Neutrophil (primary cell): Measurements from ENCODE around the gene TIMM23B.
"Not testable (repeated sequence)": the region's sequence is repeated elsewhere in the genome, so short reads cannot be mapped to it uniquely, and the experiment has no call there.

ENCODE experiments used
- H3K27ac ChIP-seq: fragments of 200-600 bp; sonication (generic); 2 replicates; pipeline ENCODE4 v1.5.1; 2016; ENCODE audit warnings: mild to moderate bottlenecking, moderate library complexity
- H3K27me3 ChIP-seq: fragments of 200-600 bp; sonication (generic); 2 replicates; pipeline ENCODE4 v1.6.0; 2016; ENCODE audit warnings: mild to moderate bottlenecking
- H3K36me3 ChIP-seq: fragments of 200-600 bp; sonication (generic); 2 replicates; pipeline ENCODE4 v1.5.1; 2017
- H3K4me1 ChIP-seq, 2 experiments: fragments of 200-600 bp in 1 of 2; sonication (generic) in 1 of 2; 1 replicate in 1 of 2; 2 replicates in 1 of 2; pipeline versions ENCODE4 v1.5.1 to v1.6.1; 2013 to 2016; ENCODE audit warnings: low read depth in 1 of 2, low read length in 1 of 2, mild to moderate bottlenecking in 1 of 2, moderate library complexity in 1 of 2; ENCODE audit not compliant: control insufficient read depth in 1 of 2, insufficient read depth in 1 of 2
- H3K4me3 ChIP-seq, 2 experiments: fragments of 200-600 bp in 1 of 2; sonication (generic) in 1 of 2; 1 replicate in 1 of 2; 2 replicates in 1 of 2; pipeline ENCODE4 v1.5.1; 2013 to 2016; ENCODE audit warnings: low read depth in 1 of 2, low read length in 1 of 2, mild to moderate bottlenecking in 1 of 2, moderate library complexity in 1 of 2
- H3K9me3 ChIP-seq: fragments of 200-600 bp; sonication (generic); 2 replicates; pipeline ENCODE4 v1.5.1; 2016
- TF ChIP-seq, protein P1 (sequence below): fragments of 200-600 bp; sonication (generic); IDR thresholded peaks from 2 replicates; pipeline ENCODE4 v1.5.1; 2016; ENCODE audit warnings: antibody characterized with exemption

TIMM23B gene

GRCh38 chr10:50016926-50017325 lies 75.1 kb downstream of the TIMM23B start:
- not testable (repeated sequence) for H3K9me3 ChIP-seq, H3K27me3 ChIP-seq, H3K4me3 ChIP-seq, H3K36me3 ChIP-seq, H3K27ac ChIP-seq, H3K4me1 ChIP-seq

- H3K36me3 ChIP-seq, H3K27ac ChIP-seq, H3K4me1 ChIP-seq: not testable (repeated sequence)
Measured at GRCh38 chr10:50017646-50018045, 75.8 kb downstream of the TIMM23B start.

GRCh38 chr10:50019279-50019678 lies 77.4 kb downstream of the TIMM23B start:
- not testable (repeated sequence) for H3K36me3 ChIP-seq, H3K4me3 ChIP-seq, H3K27ac ChIP-seq, H3K4me1 ChIP-seq, H3K9me3 ChIP-seq
- H3K27me3 ChIP-seq = peaks cover 14% of the 10 kb centered on the region

More at GRCh38 chr10:50017646-50018045, 75.8 kb downstream of the TIMM23B start:
- H3K4me3 ChIP-seq, H3K27me3 ChIP-seq, H3K9me3 ChIP-seq: not testable (repeated sequence)

GRCh38 chr10:50020451-50021024 lies 78.7 kb downstream of the TIMM23B start:
- not testable (repeated sequence) for H3K4me1 ChIP-seq, H3K4me3 ChIP-seq, H3K9me3 ChIP-seq, H3K27ac ChIP-seq, H3K36me3 ChIP-seq
- H3K27me3 ChIP-seq = peaks cover 26% of the 10 kb centered on the region

GRCh38 chr10:50021646-50022045 lies 79.8 kb downstream of the TIMM23B start:
- Histone ChIP-seq H3K9me3 (no peaks in the 10 kb centered on the region), H3K27ac (no peak overlapping the region), H3K4me3 (no peak overlapping the region), H3K36me3 (no peaks in the 10 kb centered on the region), H3K27me3 (peaks cover 37% of the 10 kb centered on the region), H3K4me1 (no peaks in the 10 kb centered on the region)
- TF ChIP-seq, protein P1, sequence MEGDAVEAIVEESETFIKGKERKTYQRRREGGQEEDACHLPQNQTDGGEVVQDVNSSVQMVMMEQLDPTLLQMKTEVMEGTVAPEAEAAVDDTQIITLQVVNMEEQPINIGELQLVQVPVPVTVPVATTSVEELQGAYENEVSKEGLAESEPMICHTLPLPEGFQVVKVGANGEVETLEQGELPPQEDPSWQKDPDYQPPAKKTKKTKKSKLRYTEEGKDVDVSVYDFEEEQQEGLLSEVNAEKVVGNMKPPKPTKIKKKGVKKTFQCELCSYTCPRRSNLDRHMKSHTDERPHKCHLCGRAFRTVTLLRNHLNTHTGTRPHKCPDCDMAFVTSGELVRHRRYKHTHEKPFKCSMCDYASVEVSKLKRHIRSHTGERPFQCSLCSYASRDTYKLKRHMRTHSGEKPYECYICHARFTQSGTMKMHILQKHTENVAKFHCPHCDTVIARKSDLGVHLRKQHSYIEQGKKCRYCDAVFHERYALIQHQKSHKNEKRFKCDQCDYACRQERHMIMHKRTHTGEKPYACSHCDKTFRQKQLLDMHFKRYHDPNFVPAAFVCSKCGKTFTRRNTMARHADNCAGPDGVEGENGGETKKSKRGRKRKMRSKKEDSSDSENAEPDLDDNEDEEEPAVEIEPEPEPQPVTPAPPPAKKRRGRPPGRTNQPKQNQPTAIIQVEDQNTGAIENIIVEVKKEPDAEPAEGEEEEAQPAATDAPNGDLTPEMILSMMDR = no peak
